Colon (tissue), 2 donors: ENCODE data around the gene KIAA0319L.
"Not testable (repeated sequence)": the region's sequence is repeated elsewhere in the genome, so short reads cannot be mapped to it uniquely, and the experiment has no call there.

ENCODE experiments used
- FAIRE-seq: peaks from 2 replicates; lab custom pipeline; 2012; peaks lifted over from hg19 to GRCh38; lab: Jason Lieb, UNC
- donor health status: control.
- donor health status: control.

Gene KIAA0319L

DNA sequence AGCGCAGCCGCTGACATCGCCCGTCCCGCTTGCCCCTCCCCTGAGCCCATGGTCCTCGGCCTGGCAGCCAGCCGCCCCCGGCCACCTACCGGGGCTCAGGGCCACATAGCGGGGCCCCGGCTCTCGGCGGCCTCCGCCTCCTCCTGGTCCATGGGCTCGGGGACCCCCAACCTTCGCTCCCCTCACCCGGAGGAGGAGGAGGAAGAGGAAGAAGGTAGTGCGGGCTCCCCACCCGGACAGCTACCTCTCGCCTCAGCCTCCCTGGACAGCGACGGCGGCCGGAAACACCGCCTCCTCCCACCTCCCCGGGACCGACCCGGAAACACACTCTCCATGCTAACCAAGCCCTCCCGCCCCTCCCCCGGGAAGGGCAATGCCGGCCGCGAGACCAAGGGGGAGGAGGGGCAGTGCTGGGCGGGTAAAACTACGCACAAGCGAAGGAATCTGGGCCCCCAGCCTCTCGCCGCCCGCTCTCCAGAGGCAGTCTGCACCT is at the start of gene KIAA0319L:
Gene KIAA0319L, minus strand, starts transcription at position 286 of the 493 bp plus-strand sequence. CDS start 2,912 bp downstream, outside the sequence.
- FAIRE-seq, result no peak

DNA sequence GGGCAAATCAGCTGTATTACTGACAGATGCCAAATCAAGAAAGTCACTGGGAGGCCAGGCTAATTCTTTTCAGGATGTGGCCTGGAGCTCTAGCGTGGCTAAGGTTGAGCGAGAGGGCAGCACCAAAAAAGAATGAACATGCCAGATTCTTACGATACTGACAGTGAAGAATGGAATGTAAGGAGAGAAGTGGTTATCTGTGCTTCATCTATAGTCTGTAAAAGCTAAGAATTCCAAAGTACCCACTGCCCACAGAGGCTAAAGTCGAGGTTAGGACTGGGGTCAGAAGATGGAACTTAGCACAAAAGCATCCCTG is 48.6 kb upstream of the KIAA0319L start:
- FAIRE-seq, result no peak

DNA sequence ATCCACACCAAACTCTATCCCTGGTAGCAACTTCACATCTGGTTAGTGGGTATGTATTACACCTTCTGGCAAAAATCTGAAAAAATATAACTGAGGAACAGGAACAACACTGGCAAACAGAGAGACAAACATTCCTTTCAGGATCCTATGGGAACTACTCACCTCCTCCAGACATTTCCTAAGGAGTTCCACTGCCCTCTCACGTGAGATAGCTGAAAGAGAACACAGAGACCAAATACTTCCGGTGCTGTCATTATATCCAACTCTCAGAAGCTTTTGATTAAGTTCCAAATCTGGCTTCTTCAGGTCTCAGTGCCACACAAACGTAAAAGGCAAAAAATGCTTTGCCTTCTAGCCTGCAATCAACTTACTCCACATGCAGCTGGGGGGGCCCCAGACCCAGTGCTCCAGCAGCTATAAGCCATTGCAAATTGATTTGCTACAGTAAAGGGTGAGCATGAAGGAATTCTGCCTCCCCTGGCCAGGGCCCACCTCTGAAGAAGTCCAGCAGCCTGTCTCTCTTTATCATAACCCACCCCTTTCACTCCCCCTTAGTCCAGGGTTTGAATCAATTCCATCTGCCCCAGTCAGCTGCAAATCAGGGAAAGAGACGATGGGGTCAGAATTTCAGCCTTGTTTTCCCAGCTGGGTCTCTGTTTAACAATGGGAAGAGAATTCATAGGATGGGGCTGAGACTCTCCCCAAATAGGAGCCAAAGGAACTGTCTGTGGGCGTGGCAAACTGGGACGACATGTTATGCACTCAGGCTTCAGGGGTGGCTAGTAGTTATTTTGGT is 48.1 kb upstream of the KIAA0319L start:
- no peak for FAIRE-seq

DNA sequence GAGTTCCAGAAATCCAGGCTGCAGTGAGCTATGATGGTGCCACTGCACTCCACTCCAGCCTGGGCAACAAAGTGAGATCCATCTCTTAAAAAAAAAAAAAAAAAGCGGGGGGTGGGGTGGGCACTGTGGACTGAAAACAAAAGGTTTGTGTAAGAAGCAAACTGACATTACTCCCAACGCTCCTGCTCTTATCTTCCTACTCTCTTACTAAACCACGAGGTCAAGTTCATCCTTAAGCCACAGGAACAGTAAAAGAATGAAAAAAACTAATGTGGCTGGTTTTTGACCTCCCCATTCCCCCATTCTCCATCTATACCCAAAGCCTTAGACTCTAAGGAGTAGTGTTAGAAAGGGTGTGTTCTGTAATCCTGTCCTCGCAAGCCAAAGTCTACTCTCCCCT is 46.7 kb upstream of the KIAA0319L start:
- FAIRE-seq, result no peak

DNA sequence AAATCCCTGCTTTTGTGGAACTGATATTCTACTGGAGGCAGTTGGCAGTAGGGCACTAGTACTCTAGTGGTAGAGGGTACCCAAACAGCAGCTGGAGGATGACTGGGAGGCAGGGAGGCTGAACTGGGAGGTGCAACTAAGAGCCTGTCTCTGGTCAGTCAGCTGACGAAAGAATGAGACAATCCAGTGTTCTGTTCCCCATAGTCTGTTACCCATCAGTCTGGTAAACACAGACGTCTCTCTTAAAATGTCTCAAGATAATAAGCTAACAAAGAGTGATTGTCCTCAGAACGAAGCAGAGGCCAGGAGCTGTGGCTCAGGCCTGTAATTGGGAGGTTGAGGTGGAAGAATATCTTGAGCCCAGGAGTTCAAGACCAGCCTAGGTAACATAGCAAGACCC is 46.3 kb upstream of the KIAA0319L start:
- no peak for FAIRE-seq

DNA sequence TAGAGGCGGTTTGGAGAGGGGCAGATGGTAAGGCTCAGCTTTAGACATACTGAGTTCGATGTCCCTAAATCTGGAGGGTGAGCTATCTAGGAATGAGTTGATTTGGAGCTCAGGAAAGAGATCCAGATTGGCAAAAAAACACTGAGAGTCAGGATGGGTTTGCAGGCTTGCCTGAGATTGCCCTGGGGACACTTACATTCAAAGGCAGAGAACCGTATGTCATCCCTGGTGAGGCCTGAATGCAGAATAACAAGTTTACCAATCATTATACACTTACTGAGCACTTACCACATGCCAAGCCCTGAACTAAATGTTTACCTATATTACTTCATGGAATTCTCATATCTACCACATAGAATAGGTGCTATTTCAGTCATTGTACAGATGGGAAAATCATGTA is 43.4 kb upstream of the KIAA0319L start:
- FAIRE-seq, result no peak

DNA sequence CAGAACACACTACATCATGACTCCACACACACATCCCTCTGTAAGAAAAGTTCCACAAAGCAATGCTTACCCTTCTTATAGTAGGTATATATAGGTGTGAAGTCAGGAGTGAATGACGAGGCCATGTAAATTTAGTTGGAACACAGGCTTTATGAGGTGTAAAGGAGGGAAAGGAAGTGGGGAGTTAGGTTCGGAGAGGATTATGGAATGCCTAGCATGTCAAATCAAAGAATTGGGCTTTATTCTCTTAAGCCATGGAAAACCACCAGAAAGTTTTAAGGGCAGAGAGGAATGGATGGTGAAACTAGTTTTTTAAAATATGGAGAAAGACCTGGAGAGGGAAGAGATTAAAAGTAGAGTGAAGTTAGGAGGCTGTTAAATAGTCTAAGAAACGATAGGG is 42.2 kb upstream of the KIAA0319L start:
- FAIRE-seq, result no peak

DNA sequence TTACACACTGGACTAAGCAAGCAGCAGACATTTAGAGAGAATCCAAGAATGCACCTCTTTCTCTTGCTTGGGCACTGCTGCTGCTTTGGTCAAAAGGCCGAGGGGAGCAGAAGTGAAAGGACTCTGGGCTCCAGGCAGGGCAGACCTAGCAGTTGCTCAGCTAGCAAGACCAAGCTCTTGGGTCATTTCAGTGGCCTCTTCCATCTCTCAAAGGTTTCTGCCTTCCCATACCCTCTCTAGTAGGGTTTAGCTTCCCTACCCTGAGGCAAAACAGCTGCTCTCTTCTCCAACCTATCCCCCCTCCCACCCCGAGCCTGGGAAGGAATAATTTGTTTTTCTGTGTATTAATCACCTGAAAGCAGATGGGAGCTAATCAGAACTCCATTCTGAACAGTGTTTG is 41.7 kb upstream of the KIAA0319L start:
- FAIRE-seq, result no peak

DNA sequence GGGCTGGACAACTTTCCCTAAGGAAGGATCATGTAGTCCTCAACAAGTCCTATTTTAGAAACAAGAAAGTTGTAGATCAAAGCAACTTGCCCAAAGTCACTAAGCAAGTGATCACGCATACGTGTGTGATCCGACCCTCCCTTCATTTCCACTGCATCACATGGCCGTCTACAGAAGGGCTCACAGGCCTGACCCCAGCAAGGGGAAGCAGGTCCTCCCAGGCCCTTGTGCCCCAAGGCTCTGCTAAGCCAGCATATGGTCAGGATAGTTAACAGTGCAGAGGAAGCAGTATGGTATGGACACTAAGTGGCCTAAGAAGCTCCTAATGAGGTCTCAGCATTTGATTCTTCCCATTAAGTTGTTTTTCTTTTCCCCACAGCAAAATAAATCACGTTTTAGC is 40.7 kb upstream of the KIAA0319L start:
- FAIRE-seq, result no peak

DNA sequence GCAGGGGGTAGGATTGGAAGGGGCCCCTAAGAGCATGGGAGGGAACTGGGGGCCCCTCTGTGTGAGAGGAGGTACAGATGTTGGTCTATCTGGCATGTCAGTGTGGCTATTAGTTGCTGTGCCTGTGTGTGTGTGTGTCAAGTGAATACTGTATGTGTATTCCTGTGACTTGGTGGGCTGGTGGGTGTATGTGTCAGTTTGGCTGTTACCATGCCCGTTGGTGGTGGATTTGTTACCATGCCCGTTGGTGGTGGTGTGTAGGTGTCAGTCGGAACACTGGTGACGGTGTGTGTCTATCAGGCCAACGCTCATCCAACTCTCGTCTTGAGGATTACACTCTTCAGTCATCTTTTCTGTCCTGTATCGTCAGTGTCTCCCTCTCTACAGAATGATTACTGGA is 38.5 kb upstream of the KIAA0319L start:
- FAIRE-seq, result no peak

DNA sequence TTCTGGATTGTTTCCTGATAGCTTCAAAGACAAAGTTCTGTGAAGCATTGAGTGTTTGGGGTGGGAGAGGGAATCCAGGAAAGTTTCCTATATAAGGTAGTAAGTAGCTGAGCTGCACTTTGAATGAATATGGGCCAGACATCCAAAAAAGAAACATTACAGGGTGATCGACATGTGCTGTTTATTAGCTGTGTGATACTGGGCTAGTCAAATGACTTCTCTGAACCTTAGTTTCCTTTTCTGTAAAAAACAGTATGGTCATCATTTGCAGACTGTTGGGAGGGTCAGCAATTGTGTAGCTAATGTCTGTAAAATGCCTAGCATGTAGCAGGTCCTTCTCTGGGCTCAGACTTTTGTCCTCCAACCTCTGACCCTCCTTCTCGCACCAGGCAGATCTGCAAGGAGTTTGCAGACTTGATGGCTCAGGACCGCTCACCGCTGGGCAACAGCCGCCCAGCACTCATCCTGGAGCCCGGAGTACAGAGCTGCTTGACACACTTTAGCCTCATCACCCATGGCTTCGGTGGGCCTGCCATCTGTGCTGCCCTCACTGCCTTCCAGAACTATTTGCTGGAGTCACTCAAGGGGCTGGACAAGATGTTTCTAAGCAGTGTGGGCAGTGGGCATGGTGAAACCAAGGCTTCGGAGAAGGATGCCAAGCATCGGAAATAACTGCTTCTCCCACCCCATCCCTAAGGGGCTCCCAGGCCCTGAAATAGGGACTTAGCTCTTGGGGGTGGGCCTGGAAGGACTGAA is 37.0 kb upstream of the KIAA0319L start:
- FAIRE-seq, result no peak

DNA sequence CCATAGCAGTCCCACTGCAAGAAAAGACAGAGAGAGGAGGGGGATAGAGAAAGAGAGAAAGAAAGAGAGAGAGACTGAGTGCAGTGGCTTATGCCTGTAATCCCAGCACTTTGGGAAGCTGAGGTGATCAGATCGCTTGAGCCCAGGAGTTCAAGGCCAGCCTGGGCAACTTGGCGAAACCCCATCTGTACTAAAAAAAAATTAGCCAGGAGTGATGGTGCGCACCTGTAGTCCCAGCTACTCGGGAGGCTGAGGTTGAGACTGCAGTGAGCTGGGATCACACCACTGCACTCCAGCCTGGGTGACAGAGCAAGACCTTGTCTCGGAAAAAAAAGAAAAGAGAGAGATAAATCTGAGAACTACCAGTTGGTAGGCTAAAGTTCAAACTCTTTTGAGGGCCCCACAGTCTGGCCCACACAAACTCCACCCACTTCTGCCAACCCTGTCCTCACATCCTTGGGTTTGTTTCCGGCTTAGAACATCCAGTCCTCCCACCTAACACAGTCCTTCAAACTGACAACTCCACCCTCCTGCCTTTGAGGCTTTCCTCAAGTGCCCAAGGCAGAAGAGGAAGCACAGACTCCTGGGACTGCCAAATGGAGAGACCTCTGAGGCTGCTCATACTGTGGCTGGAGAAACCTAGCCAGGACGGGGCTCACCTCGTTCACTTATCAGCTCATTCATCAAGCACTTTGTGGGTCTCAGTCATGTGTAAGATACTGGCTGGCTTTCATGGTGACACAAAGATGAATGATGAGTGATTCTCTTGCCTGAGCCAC is 36.0 kb upstream of the KIAA0319L start:
- no peak for FAIRE-seq

DNA sequence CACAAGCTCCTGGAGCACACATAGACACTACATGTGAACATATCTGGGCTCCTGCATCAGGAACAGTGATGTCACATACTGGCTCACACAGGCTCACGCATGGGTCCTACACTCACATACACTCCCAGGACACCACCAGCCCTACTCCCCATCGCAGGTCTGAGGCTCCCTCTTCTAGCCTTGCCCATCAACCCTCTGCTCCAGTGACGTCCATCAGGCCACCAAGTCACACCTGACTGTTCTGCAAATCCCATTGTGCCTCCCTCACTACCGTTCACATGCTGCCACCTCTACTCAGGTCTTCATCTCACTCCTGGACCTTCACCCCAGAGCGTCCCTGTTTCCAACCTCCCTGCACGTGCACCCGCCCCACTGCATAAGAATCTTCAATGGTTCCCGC is 34.0 kb upstream of the KIAA0319L start:
- no peak for FAIRE-seq

DNA sequence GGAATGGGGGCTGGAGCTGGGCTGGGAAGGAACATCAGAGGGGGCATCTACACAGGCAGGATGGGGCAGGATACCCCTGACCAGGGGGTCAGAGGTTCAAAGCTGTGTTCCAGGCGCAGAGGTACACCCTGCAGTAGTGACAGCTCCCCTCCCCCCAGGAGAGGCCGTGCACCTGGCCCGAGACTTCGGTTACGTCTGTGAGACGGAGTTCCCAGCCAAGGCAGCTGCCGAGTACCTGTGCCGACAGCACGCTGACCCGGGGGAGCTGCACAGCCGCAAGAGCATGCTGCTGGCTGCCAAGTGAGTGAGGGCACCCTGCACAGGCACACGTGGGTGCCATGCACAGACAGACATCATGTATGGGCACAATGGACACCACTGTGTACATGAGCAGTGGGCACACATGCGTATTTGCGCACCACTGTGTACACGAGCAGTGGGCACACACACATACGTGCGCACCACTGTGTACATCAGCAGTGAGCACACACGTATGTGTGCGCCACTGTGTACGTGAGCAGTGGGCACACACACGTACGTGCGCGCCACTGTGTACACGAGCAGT is 33.4 kb upstream of the KIAA0319L start:
- FAIRE-seq, result no peak

DNA sequence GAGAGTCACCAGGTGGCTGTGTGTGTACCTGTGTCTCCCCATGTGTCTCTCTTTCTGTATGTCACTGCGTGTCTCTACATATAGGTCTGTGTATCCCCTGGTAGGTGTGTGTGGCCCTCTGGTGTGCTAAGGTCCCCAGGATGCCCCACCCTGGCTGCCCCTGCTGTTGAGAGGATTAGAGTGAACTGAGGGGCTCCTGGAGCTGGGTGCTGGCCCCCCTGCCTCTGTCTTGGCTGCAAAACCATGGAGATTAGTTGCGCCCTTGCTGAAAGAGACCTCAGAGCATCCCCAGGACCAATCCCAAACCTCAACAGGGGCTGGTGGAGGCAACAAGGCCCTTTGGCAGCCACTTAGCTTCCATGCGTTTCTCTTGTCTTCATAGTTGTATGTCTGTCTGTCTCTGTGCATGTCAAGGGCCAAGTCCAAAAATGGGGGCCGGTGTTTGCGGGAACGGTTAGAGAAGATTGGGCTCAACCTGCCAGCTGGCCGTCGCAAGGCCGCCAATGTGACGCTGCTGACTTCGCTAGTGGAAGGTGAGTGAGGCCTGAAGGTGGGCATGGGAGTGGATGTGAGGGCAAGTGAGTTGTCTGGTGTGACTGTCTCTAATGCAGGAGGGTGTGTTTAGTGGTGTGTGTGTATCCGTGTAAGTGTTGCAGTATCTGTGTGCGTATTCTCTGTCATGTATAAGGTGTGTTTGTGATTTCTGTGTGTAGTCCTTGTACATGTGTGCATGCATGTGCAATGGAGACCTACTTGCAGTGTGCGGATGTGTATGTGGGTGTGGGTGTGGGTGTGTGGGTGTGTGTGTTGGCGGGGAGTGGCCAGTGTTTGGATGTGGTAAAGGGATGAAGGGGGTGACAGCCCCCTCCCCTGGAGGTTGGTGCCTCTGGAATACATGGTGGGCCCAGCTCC is 32.6 kb upstream of the KIAA0319L start:
- no peak for FAIRE-seq

DNA sequence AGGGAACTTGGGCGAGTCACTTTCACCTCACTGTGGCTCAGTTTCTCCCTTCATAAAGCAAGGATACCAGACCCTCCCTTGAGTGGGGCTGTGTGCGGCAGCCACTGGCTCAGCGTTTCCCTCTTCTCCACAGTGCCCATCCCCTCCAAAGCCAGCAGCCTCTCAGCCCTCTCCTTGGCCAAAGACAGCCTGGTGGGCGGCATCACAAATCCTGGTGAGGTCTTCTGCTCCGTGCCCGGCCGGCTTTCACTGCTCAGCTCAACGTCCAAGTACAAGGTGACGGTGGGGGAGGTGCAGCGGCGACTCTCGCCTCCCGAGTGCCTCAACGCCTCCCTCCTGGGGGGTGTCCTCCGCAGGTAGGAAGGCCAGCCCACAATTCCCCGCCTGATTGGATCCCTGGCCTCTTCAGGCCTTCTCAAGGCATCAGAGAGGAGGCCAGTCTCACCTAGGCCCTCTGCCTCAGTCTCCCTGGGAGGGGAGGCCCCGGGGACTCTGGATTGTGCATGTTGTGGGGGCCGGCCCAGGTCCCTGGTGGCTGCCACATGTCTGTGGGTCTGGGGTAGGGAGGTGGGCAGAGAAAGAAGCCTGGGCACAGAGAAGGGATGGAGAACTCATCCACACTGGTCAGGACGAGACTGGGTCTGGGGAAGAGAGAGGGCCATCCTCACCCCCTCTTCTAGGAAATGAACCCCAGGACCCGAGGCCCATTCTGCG is 31.2 kb upstream of the KIAA0319L start:
- no peak for FAIRE-seq

DNA sequence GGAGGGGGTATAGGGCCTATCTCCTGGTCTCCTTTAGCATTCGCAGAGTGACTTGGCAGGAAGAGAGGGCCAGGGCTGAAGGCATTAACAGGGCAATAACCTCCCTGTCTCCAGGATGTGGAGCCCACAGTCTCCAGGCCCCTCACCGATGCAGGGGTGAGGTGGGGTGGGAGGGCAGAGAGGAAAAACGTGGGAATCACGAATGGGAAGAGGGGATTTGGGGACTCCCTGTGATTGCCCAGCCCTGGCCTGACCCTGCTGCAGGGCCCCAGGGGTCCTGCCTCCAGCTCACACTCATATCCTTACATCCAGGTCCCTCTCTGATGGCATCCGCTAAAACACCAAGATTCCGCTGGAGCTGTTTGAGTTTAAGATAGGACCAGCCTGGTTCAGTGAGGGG is 30.5 kb upstream of the KIAA0319L start:
- FAIRE-seq, result no peak

DNA sequence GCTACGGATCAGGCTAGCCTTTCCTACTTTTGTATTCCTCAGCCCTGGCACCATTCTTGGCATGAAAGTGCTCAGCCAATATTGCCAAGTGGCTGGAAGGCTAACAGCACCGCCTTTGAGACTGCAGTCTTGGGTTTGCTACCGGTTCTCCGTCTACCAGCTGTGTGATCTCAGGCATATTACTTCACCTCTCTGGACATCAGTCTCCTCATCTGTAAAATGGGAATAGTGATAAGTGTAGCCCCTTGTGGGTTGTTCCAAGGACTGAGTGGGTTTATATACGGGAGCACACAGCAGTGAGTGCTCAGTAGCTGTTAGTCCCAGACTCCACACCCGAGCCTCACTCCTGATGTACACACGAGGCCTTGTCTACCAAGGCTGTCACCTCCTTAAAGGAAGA is 29.6 kb upstream of the KIAA0319L start:
- FAIRE-seq, result no peak

DNA sequence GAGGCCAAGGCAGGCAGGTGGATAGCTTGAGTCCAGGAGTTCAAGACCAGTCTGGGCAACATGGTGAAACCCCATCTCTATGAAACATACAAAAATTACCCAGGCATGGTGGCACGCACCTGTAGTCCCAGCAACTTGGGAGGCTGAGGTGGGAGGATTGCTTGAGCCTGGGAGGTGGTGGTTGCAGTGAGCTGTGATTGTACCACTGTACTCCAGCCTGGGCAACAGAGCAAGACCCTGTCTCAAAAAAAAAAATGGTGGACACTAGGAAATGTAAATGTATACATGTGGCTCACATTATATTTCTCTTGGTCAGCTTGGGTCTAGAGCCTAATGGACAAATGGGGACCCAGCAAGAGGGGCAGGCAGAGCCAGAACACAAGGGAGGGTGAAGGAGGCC is 28.6 kb upstream of the KIAA0319L start:
- not testable (repeated sequence) for FAIRE-seq

DNA sequence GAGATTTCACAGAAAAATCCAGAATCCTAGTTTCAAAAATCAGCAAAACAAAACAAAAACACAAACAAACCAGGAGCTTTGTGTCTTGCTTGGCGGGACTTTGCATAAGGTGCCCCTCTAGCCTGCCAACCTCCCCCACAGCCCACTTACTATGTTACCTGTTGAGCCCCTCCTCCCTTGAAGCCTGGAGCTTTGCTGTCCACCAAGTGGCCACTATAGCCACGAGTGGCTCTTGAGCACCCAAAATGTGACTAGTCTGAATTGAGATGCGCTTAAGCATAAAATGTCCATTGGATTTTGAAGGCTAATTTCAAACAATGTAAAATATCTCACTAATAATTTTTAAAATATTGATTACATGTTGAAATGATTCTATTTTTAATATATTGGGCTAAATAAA is 28.1 kb upstream of the KIAA0319L start:
- no peak for FAIRE-seq

DNA sequence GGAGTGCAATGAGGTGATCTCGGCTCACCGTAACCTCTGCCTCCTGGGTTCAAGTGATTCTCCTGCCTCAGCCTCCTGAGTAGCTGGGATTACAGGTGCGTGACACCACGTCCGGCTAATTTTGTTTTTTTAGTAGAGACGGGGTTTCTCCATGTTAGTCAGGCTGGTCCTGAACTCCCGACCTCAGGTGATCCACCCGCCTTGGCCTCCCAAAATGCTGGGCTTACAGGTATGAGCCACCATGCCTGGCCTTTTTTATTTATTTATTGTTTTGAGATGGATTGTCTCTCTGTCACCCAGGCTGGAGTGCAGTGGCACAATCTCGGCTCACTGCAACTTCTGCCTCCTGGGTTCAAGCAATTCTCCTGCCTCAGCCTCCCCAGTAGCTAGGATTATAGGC is 24.4 kb upstream of the KIAA0319L start:
- FAIRE-seq, result not testable (repeated sequence)
